ENCODE measurements around the gene RABEP2.
"Not testable (repeated sequence)": the region's sequence is repeated elsewhere in the genome, so short reads cannot be mapped to it uniquely, and the experiment has no call there.

Gene RABEP2

GRCh38 chr16:28869201-28869600 lies 55.8 kb downstream of the RABEP2 start:
- Histone ChIP-seq H3K9ac (ENCODE audit: low read depth, low read length) (no peak overlapping the region), H3K27ac (ENCODE audit: low read length) (no peak overlapping the region), H3K4me1 (ENCODE audit: insufficient read depth, low read length) (peaks cover 17% of the 10 kb centered on the region), H2AFZ (ENCODE audit: low read depth, low read length) (no peak overlapping the region), H3K79me2 (ENCODE audit: insufficient read depth, low read length) (peaks cover 34% of the 10 kb centered on the region), H3K36me3 (ENCODE audit: insufficient read depth, low read length) (peaks cover 77% of the 10 kb centered on the region), H4K20me1 (ENCODE audit: insufficient read depth, low read length) (peaks cover 15% of the 10 kb centered on the region; the same call in 1 of the 2 replicates), H3K4me2 (ENCODE audit: insufficient read depth, low read length) (no peak overlapping the region), H3K27me3 (ENCODE audit: insufficient read depth, low read length, poor library complexity) (no peaks in the 10 kb centered on the region), H3K9me3 (ENCODE audit: insufficient read depth, low read length, severe bottlenecking) (no peaks in the 10 kb centered on the region), H3K4me3 (ENCODE audit: low read depth in 1 of 2, low read length in 2 of 2) (no peak overlapping the region)
- ATAC-seq (ENCODE audit: insufficient read depth, low read depth) (no peak), DNase-seq (no peak)
- TF ChIP-seq EZH2 (IDR thresholded peaks at IDR 0.05; ENCODE audit: borderline replicate concordance, low read depth, low read length, severe bottlenecking) = no peak
- TF ChIP-seq, protein P1, sequence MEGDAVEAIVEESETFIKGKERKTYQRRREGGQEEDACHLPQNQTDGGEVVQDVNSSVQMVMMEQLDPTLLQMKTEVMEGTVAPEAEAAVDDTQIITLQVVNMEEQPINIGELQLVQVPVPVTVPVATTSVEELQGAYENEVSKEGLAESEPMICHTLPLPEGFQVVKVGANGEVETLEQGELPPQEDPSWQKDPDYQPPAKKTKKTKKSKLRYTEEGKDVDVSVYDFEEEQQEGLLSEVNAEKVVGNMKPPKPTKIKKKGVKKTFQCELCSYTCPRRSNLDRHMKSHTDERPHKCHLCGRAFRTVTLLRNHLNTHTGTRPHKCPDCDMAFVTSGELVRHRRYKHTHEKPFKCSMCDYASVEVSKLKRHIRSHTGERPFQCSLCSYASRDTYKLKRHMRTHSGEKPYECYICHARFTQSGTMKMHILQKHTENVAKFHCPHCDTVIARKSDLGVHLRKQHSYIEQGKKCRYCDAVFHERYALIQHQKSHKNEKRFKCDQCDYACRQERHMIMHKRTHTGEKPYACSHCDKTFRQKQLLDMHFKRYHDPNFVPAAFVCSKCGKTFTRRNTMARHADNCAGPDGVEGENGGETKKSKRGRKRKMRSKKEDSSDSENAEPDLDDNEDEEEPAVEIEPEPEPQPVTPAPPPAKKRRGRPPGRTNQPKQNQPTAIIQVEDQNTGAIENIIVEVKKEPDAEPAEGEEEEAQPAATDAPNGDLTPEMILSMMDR (IDR thresholded peaks at IDR 0.05; ENCODE audit: borderline replicate concordance, extremely low read depth, low read length, poor library complexity, severe bottlenecking) = no peak

GRCh38 chr16:28867646-28868045 lies 57.4 kb downstream of the RABEP2 start:
- not testable (repeated sequence) for H3K27me3 ChIP-seq (ENCODE audit: insufficient read depth, low read length, poor library complexity); ATAC-seq (ENCODE audit: insufficient read depth, low read depth); H3K4me3 ChIP-seq (ENCODE audit: low read depth in 1 of 2, low read length in 2 of 2); H2AFZ ChIP-seq (ENCODE audit: low read depth, low read length); DNase-seq; H3K9me3 ChIP-seq (ENCODE audit: insufficient read depth, low read length, severe bottlenecking); H3K9ac ChIP-seq (ENCODE audit: low read depth, low read length); H3K4me2 ChIP-seq (ENCODE audit: insufficient read depth, low read length); H3K27ac ChIP-seq (ENCODE audit: low read length)
- peaks cover 15% of the 10 kb centered on the region; the same call in 1 of the 2 replicates for H4K20me1 ChIP-seq (ENCODE audit: insufficient read depth, low read length)
- peaks cover 64% of the 10 kb centered on the region for H3K36me3 ChIP-seq (ENCODE audit: insufficient read depth, low read length)
- H3K4me1 ChIP-seq (ENCODE audit: insufficient read depth, low read length) = peaks cover 19% of the 10 kb centered on the region
- H3K79me2 ChIP-seq (ENCODE audit: insufficient read depth, low read length) = peaks cover 49% of the 10 kb centered on the region

DNA sequence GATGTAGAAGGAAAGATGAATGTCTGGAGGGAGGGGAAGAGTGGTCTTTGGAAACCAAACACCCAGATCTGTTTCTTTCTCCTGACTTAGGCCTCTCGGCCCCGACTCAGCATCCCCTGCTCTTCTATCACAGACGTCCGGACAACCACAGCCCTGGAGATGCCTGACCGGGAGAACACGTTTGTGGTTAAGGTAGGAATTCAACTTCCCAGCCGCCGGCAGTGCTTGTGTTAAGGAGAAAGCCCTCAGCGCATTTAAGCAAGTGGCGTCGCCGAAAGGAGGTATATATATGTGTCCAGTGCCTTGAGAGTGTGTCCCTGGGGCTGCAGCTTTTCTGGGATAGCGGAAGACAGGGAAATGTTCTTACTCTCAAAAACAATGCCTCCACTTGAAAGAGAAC lies 57.8 kb downstream of the RABEP2 start:
- H3K4me1 ChIP-seq (ENCODE audit: insufficient read depth, low read length) = peaks cover 23% of the 10 kb centered on the region
- 0 out of 2 replicates have a peak overlapping the region, but pooled peaks have one; percentile 1 for H3K9ac ChIP-seq (ENCODE audit: low read depth, low read length)
- peaks cover 53% of the 10 kb centered on the region for H3K79me2 ChIP-seq (ENCODE audit: insufficient read depth, low read length)
- no peak overlapping the region for H3K4me2 ChIP-seq (ENCODE audit: insufficient read depth, low read length)
- no peaks in the 10 kb centered on the region for H3K9me3 ChIP-seq (ENCODE audit: insufficient read depth, low read length, severe bottlenecking)
- H3K4me3 ChIP-seq (ENCODE audit: low read depth in 1 of 2, low read length in 2 of 2) = no peak overlapping the region
- no peak for ATAC-seq (ENCODE audit: insufficient read depth, low read depth)
- no peak overlapping the region for H2AFZ ChIP-seq (ENCODE audit: low read depth, low read length)
- no peaks in the 10 kb centered on the region for H3K27me3 ChIP-seq (ENCODE audit: insufficient read depth, low read length, poor library complexity)
- H3K36me3 ChIP-seq (ENCODE audit: insufficient read depth, low read length) = peaks cover 60% of the 10 kb centered on the region
- no peak overlapping the region for H3K27ac ChIP-seq (ENCODE audit: low read length)
- peaks cover 15% of the 10 kb centered on the region; the same call in 1 of the 2 replicates for H4K20me1 ChIP-seq (ENCODE audit: insufficient read depth, low read length)
- TF ChIP-seq, protein P1 (IDR thresholded peaks at IDR 0.05; ENCODE audit: borderline replicate concordance, extremely low read depth, low read length, poor library complexity, severe bottlenecking) = no peak
- DNase-seq = no peak

DNA sequence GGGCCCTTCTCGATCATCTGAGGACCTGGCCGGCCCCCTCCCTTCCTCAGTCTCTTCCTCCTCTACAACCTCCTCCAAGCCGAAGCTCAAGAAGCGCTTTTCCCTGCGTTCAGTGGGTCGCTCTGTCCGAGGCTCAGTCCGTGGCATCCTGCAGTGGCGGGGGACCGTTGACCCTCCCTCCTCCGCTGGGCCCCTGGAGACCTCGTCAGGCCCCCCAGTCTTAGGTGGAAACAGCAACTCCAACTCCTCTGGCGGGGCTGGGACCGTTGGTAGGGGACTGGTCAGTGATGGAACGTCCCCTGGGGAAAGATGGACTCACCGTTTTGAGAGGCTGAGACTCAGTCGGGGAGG lies 58.6 kb downstream of the RABEP2 start:
- Histone ChIP-seq H3K27me3 (ENCODE audit: insufficient read depth, low read length, poor library complexity) (no peaks in the 10 kb centered on the region), H3K4me3 (ENCODE audit: low read depth in 1 of 2, low read length in 2 of 2) (no peak overlapping the region), H3K9me3 (ENCODE audit: insufficient read depth, low read length, severe bottlenecking) (no peaks in the 10 kb centered on the region), H3K4me2 (ENCODE audit: insufficient read depth, low read length) (no peak overlapping the region), H2AFZ (ENCODE audit: low read depth, low read length) (no peak overlapping the region), H3K36me3 (ENCODE audit: insufficient read depth, low read length) (peaks cover 52% of the 10 kb centered on the region), H3K27ac (ENCODE audit: low read length) (no peak overlapping the region), H3K79me2 (ENCODE audit: insufficient read depth, low read length) (peaks cover 59% of the 10 kb centered on the region), H3K4me1 (ENCODE audit: insufficient read depth, low read length) (peaks cover 28% of the 10 kb centered on the region), H3K9ac (ENCODE audit: low read depth, low read length) (0 out of 2 replicates have a peak overlapping the region, but pooled peaks have one; percentile 1), H4K20me1 (ENCODE audit: insufficient read depth, low read length) (peaks cover 11% of the 10 kb centered on the region; the same call in 1 of the 2 replicates)
- ATAC-seq (ENCODE audit: insufficient read depth, low read depth) (no peak), DNase-seq (no peak)
- TF ChIP-seq EZH2 (IDR thresholded peaks at IDR 0.05; ENCODE audit: borderline replicate concordance, low read depth, low read length, severe bottlenecking) = no peak
- TF ChIP-seq, protein P1 (IDR thresholded peaks at IDR 0.05; ENCODE audit: borderline replicate concordance, extremely low read depth, low read length, poor library complexity, severe bottlenecking) = no peak

All from DND-41 (cell line).